NCI-H748 (cell line): Measurements from ENCODE around the gene NCF2.

Experiments used
- DNase-seq: peaks from one replicate; lab custom pipeline; 2025; ENCODE audit not compliant: unreplicated experiment; lab: John Stamatoyannopoulos, UW

The NCF2 gene

GRCh38 chr1:183612407-183612806, 22.1 kb upstream of the NCF2 start:
- DNase-seq, result no peak

- no peak for DNase-seq
These were observed 20.8 kb upstream of the NCF2 start for GRCh38 chr1:183611021-183611420.

GRCh38 chr1:183609759-183610452, 19.6 kb upstream of the NCF2 start:
- DNase-seq, result peak; percentile 31

GRCh38 chr1:183609313-183609712, 19.1 kb upstream of the NCF2 start:
- no peak for DNase-seq

GRCh38 chr1:183607322-183607980, 17.2 kb upstream of the NCF2 start:
- DNase-seq, result no peak

GRCh38 chr1:183605904-183606303, 15.6 kb upstream of the NCF2 start:
- DNase-seq, result no peak

GRCh38 chr1:183604815-183605214, 14.6 kb upstream of the NCF2 start:
- no peak for DNase-seq

GRCh38 chr1:183604038-183604808, 14.0 kb upstream of the NCF2 start:
- DNase-seq, result no peak

GRCh38 chr1:183602510-183602909, 12.3 kb upstream of the NCF2 start:
- no peak for DNase-seq

- DNase-seq, result no peak
These were observed 10.4 kb upstream of the NCF2 start for GRCh38 chr1:183600634-183601033.

- no peak for DNase-seq
These were observed 9.9 kb upstream of the NCF2 start for GRCh38 chr1:183600136-183600535.

- no peak for DNase-seq
These were observed 8.1 kb upstream of the NCF2 start for GRCh38 chr1:183598386-183598785.

- DNase-seq, result no peak
These were observed 7.5 kb upstream of the NCF2 start for GRCh38 chr1:183597656-183598347.

GRCh38 chr1:183596500-183596899, 6.2 kb upstream of the NCF2 start:
- DNase-seq, result no peak

GRCh38 chr1:183595537-183595936, 5.3 kb upstream of the NCF2 start:
- no peak for DNase-seq

- DNase-seq, result no peak
These were observed 3.1 kb upstream of the NCF2 start for GRCh38 chr1:183593356-183593755.

GRCh38 chr1:183592733-183593132, 2.5 kb upstream of the NCF2 start:
- DNase-seq, result no peak

- DNase-seq, result no peak
These were observed 400 bp downstream of the NCF2 start for GRCh38 chr1:183589874-183590243.

- DNase-seq, result no peak
These were observed 875 bp downstream of the NCF2 start for GRCh38 chr1:183589384-183589783.

- peak; percentile 3 for DNase-seq
These were observed 1.4 kb downstream of the NCF2 start for GRCh38 chr1:183588827-183589226.

GRCh38 chr1:183586926-183587325, 3.3 kb downstream of the NCF2 start:
- DNase-seq, result no peak

GRCh38 chr1:183586455-183586854, 3.8 kb downstream of the NCF2 start:
- DNase-seq, result no peak
